IMR-90 (cell line): ENCODE measurements around the gene PSMD9. TPM values are rescaled to one million over a fixed set of nuclear protein-coding genes. Genes with fewer than 3 reads are reported as not detected.

Source experiments
- ATAC-seq: fragments of 200-7000 bp; cut with Tn5 transposase; 2 replicates; pipeline ENCODE4 v1.9.1; 2020; ENCODE audit warnings: low read depth, mild to moderate bottlenecking, moderate library complexity
- BruUV-seq: library from RNA; stranded (reverse); fragments of 400-500 nt; replicated peaks from 2 replicates; lab custom pipeline; 2021; lab: Mats Ljungman, UMichigan
- CTCF ChIA-PET: fragments of 300-600 bp; formaldehyde crosslinking; extraction: SDS; loops from one replicate; lab custom pipeline; 2021; ENCODE audit warnings: antibody characterized with exemption; lab: Yijun Ruan, JAX
- POLR2A ChIA-PET: fragments of 300-600 bp; sonication (Branson Sonifier 250); formaldehyde crosslinking; loops from one replicate; lab custom pipeline; 2022; ENCODE audit warnings: antibody characterized with exemption; ENCODE audit not compliant: unreplicated experiment; lab: Charles Lee
- DNase-seq: peaks from one replicate; pipeline ENCODE4 v3.0.0; 2013
- H2AFZ ChIP-seq: replicated peaks from 2 replicates; pipeline ENCODE3; 2013; ENCODE audit warnings: low read length, mild to moderate bottlenecking; ENCODE audit not compliant: poor library complexity
- H2AK5ac ChIP-seq: 2 replicates; pipeline ENCODE4 v1.6.1; 2013; ENCODE audit warnings: low read depth, low read length, inconsistent platforms
- H2AK9ac ChIP-seq: replicated peaks from 2 replicates; pipeline ENCODE3; 2013; ENCODE audit warnings: mild to moderate bottlenecking, low read depth, low read length, moderate library complexity; ENCODE audit not compliant: poor library complexity
- H2BK120ac ChIP-seq: 2 replicates; pipeline ENCODE4 v1.6.1; 2013; ENCODE audit warnings: low read depth, low read length, inconsistent platforms
- H2BK15ac ChIP-seq: 3 replicates; pipeline ENCODE4 v1.6.1; 2013; ENCODE audit warnings: low read depth, low read length, inconsistent platforms
- H2BK20ac ChIP-seq: 2 replicates; pipeline ENCODE4 v1.6.1; 2013; ENCODE audit warnings: low read depth, mild to moderate bottlenecking, inconsistent platforms, low read length, moderate library complexity
- H2BK5ac ChIP-seq: 2 replicates; pipeline ENCODE4 v1.6.1; 2013; ENCODE audit warnings: mild to moderate bottlenecking, low read depth, low read length, inconsistent platforms; ENCODE audit not compliant: poor library complexity, severe bottlenecking
- H3K14ac ChIP-seq: replicated peaks from 2 replicates; pipeline ENCODE4 v1.6.1; 2013; ENCODE audit warnings: low read depth, low read length, inconsistent platforms
- H3K18ac ChIP-seq: 2 replicates; pipeline ENCODE4 v1.6.1; 2013; ENCODE audit warnings: low read depth, low read length, control low read depth
- H3K23ac ChIP-seq: 2 replicates; pipeline ENCODE4 v1.6.1; 2013; ENCODE audit warnings: low read depth, low read length, inconsistent platforms
- H3K27ac ChIP-seq: 2 replicates; pipeline ENCODE4 v1.5.1; 2013; ENCODE audit warnings: mild to moderate bottlenecking, control low read depth, low read length; ENCODE audit not compliant: insufficient read depth
- H3K27me3 ChIP-seq: 2 replicates; pipeline ENCODE4 v1.6.1; 2013; ENCODE audit warnings: low read length; ENCODE audit not compliant: control insufficient read depth, insufficient read depth
- H3K36me3 ChIP-seq: 2 replicates; pipeline ENCODE4 v1.6.1; 2013; ENCODE audit warnings: low read length, mixed read lengths; ENCODE audit not compliant: control insufficient read depth, insufficient read depth
- H3K4ac ChIP-seq: 2 replicates; pipeline ENCODE4 v1.6.1; 2013; ENCODE audit warnings: low read depth, low read length, inconsistent platforms
- H3K4me1 ChIP-seq: 2 replicates; pipeline ENCODE4 v1.6.1; 2013; ENCODE audit warnings: low read length, mixed read lengths; ENCODE audit not compliant: control insufficient read depth, insufficient read depth
- H3K4me2 ChIP-seq: 2 replicates; pipeline ENCODE4 v1.6.1; 2013; ENCODE audit warnings: low read depth, mild to moderate bottlenecking, control low read depth, low read length, moderate library complexity
- H3K4me3 ChIP-seq: 2 replicates; pipeline ENCODE4 v1.5.1; 2013; ENCODE audit warnings: low read depth, mild to moderate bottlenecking, control low read depth, low read length, moderate library complexity; ENCODE audit not compliant: insufficient read depth
- H3K56ac ChIP-seq: 2 replicates; pipeline ENCODE4 v1.6.1; 2013; ENCODE audit warnings: low read length, inconsistent platforms; ENCODE audit not compliant: insufficient read depth; ENCODE audit errors: extremely low read depth
- H3K79me1 ChIP-seq, 2 experiments: 2 replicates each; pipeline ENCODE4 v1.6.1; 2013; ENCODE audit warnings: low read length in 2 of 2, inconsistent platforms in 1 of 2, low read depth in 1 of 2
- H3K9ac ChIP-seq: 2 replicates; pipeline ENCODE4 v1.6.1; 2013; ENCODE audit warnings: low read depth, low read length, control low read depth
- H3K9me1 ChIP-seq: 2 replicates; pipeline ENCODE4 v1.6.1; 2013; ENCODE audit warnings: low read length, inconsistent platforms; ENCODE audit not compliant: insufficient read depth
- H3K9me3 ChIP-seq: 2 replicates; pipeline ENCODE4 v1.6.1; 2013; ENCODE audit warnings: low read length; ENCODE audit not compliant: control insufficient read depth, insufficient read depth
- H4K20me1 ChIP-seq: 2 replicates; pipeline ENCODE4 v1.6.1; 2013; ENCODE audit warnings: low read length, inconsistent platforms; ENCODE audit not compliant: insufficient read depth
- H4K5ac ChIP-seq: 2 replicates; pipeline ENCODE4 v1.6.1; 2013; ENCODE audit warnings: mild to moderate bottlenecking, low read depth, low read length, control low read depth
- H4K8ac ChIP-seq, 2 experiments: 2 replicates each; pipeline ENCODE4 v1.6.1; 2013; ENCODE audit warnings: low read depth in 2 of 2, low read length in 2 of 2, control low read depth in 1 of 2, inconsistent platforms in 1 of 2
- H4K91ac ChIP-seq: 2 replicates; pipeline ENCODE4 v1.6.1; 2013; ENCODE audit warnings: low read depth, low read length, inconsistent platforms; ENCODE audit not compliant: insufficient read depth
- BHLHE40 ChIP-seq: fragments of 150-350 bp; IDR thresholded peaks from 2 replicates; pipeline ENCODE4 v1.6.1; 2016; ENCODE audit warnings: mild to moderate bottlenecking, low read depth, low read length
- CHD1 ChIP-seq: IDR thresholded peaks from 2 replicates; pipeline ENCODE4 v1.6.1; 2012; ENCODE audit warnings: low read depth, low read length, improper control_type of control experiment
- MAFK ChIP-seq: IDR thresholded peaks from 2 replicates; pipeline ENCODE4 v1.6.1; 2012; ENCODE audit warnings: low read depth, low read length, improper control_type of control experiment
- MAZ ChIP-seq: IDR thresholded peaks from 2 replicates; pipeline ENCODE4 v1.6.1; 2012; ENCODE audit warnings: low read depth, mild to moderate bottlenecking, low read length, improper control_type of control experiment, moderate library complexity, borderline replicate concordance
- MXI1 ChIP-seq: IDR thresholded peaks from 2 replicates; pipeline ENCODE4 v1.6.1; 2012; ENCODE audit warnings: low read depth, mild to moderate bottlenecking, low read length, moderate library complexity, borderline replicate concordance
- NFE2L2 ChIP-seq: fragments of 150-350 bp; IDR thresholded peaks from 2 replicates; pipeline ENCODE4 v1.6.1; 2016; ENCODE audit warnings: low read depth, mild to moderate bottlenecking, low read length
- RAD21 ChIP-seq: IDR thresholded peaks from 2 replicates; pipeline ENCODE4 v1.6.1; 2012; ENCODE audit warnings: low read length, improper control_type of control experiment
- RCOR1 ChIP-seq: IDR thresholded peaks from 2 replicates; pipeline ENCODE4 v1.6.1; 2012; ENCODE audit warnings: mild to moderate bottlenecking, low read length, improper control_type of control experiment; ENCODE audit not compliant: insufficient replicate concordance
- RFX5 ChIP-seq: IDR thresholded peaks from 2 replicates; pipeline ENCODE4 v1.8.0; 2012; ENCODE audit warnings: low read depth, mild to moderate bottlenecking, low read length, moderate library complexity
- SMC3 ChIP-seq: fragments of 150-350 bp; IDR thresholded peaks from 2 replicates; pipeline ENCODE4 v1.6.1; 2016; ENCODE audit warnings: low read depth, mild to moderate bottlenecking, antibody characterized with exemption, low read length, moderate library complexity
- USF2 ChIP-seq: fragments of 150-350 bp; IDR thresholded peaks from 2 replicates; pipeline ENCODE4 v1.6.1; 2017; ENCODE audit warnings: mild to moderate bottlenecking, antibody characterized with exemption, low read length, low read depth
- WGBS, 2 experiments: methylation state at CpG; one replicate each; pipeline versions ENCODE4 v1.1.5 to v1.1.7; 2013; ENCODE audit warnings: missing lambda C conversion rate in 2 of 2; ENCODE audit not compliant: insufficient read length in 1 of 2; ENCODE audit errors: extremely low coverage in 2 of 2; 5-methylcytosine and 5-hydroxymethylcytosine counted together
- dilution Hi-C: fragments of 300-500 bp; cut with HindIII; formaldehyde crosslinking; loops from one replicate; pipeline ENCODE4 v1.14.3; 2018; ENCODE audit warnings: low sequenced_read_pairs; ENCODE audit not compliant: unreplicated experiment
- in situ Hi-C: fragments of 300-500 bp; cut with MboI; formaldehyde crosslinking; loops from 3 replicates; pipeline ENCODE4 v1.14.3; 2019; ENCODE audit warnings: low sequenced_read_pairs, inconsistent platforms, mixed read lengths
- intact Hi-C: fragments of 100-400 bp; cut with micrococcal nuclease; formaldehyde crosslinking; loops from 2 replicates; pipeline ENCODE4 v1.10.0; 2022
- polyA plus RNA-seq, 3 experiments: library from polyadenylated mRNA; depleted of rRNA; stranded (reverse); fragments of >200 nt; gene quantifications; 2 replicates each; pipeline ENCODE4 v1.2.3, GENCODE V29; 2012; ENCODE audit warnings: low replicate concordance in 1 of 3
- total RNA-seq: library from RNA; depleted of rRNA; stranded (reverse); fragments of >200 nt; gene quantifications from 2 replicates; pipeline ENCODE4 v1.2.3, GENCODE V29; 2012

The PSMD9 gene
- total and polyA plus RNA-seq, 2 of the 4 experiments (the other 2 are of a cell fraction), result 135 to 142 TPM

- H3K4ac ChIP-seq, result no peak overlapping the region
- dilution Hi-C loops, result no loop called here
- no peak overlapping the region for H4K8ac ChIP-seq
- H3K9ac ChIP-seq, result no peak overlapping the region
- WGBS, 2 experiments, result 40% methylated on average over 2 of the region's 4 CpGs; no CpG with 5 or more reads in 1 of the 2 experiments
- H2BK15ac ChIP-seq, result no peak overlapping the region
- H3K9me1 ChIP-seq, result 0 out of 2 replicates have a peak, but pooled peaks cover 6% of the 10 kb centered on the region
- peak overlapping the region; percentile 70 for H2AFZ ChIP-seq
- H3K27me3 ChIP-seq, result no peaks in the 10 kb centered on the region
- no peak overlapping the region for H3K18ac ChIP-seq
- peaks cover 0 to 3% of the 10 kb centered on the region in 2 experiments; a peak in 1 of 4 replicates for H3K79me1 ChIP-seq
- H2BK5ac ChIP-seq, result peak overlapping the region; percentile 29
- no peak overlapping the region for H2AK5ac ChIP-seq
- no peak overlapping the region for H3K4me2 ChIP-seq
- no TSS peak for BruUV-seq
- ChIA-PET POLR2A (no interaction called here), CTCF (interaction anchor here (1.0 kb wide), 1 partner anchor 89 kb away, joined by 6 read pairs; no protein-coding TSS in a partner anchor)
- no peak overlapping the region for H2AK9ac ChIP-seq
- no peak overlapping the region for H4K91ac ChIP-seq
- no peak overlapping the region for H3K4me3 ChIP-seq
- H3K27ac ChIP-seq, result no peak overlapping the region
- TF ChIP-seq MAZ (no peak), MXI1 (no peak), RCOR1 (no peak), RFX5 (no peak), SMC3 (no peak), MAFK (no peak), CHD1 (no peak), BHLHE40 (no peak), USF2 (no peak), NFE2L2 (no peak), RAD21 (no peak)
- no peak overlapping the region for H3K56ac ChIP-seq
- no peaks in the 10 kb centered on the region; the same call in 1 of the 2 replicates for H3K4me1 ChIP-seq
- no peaks in the 10 kb centered on the region for H3K9me3 ChIP-seq
- DNase-seq, result no peak
- H3K14ac ChIP-seq, result no peak overlapping the region
- no peak for ATAC-seq
- no peak overlapping the region for H4K5ac ChIP-seq
- no peak overlapping the region for H3K23ac ChIP-seq
- H4K20me1 ChIP-seq, result no peaks in the 10 kb centered on the region
- in situ Hi-C loops, result no loop called here
- intact Hi-C loops, result no loop called here
- no peak overlapping the region for H2BK120ac ChIP-seq
- H3K36me3 ChIP-seq, result no peaks in the 10 kb centered on the region
- no peak overlapping the region for H2BK20ac ChIP-seq
These were observed 5.3 kb upstream of the PSMD9 start for GRCh38 chr12:121883315-121883660.
